ENCODE results near the gene FAM120B.

FAM120B gene

DNA sequence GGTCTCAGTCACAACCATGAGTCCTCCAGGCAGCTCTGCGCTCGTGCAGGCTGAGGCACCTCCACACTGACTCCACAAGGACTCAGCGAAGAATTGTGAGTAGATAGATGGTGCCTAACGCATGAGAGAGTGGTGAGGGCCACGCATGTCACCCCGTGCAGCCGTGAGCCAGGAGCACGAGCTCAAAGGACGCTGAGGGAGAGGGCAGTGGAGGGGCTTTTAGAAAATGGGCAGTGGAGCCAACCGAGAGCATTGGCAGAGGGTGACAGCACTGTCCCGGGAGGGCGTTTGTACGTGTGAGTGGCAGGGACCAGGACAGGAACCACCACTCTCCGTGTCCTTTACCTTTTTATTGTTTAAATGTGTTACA is 141.0 kb downstream of the FAM120B start:
- no peak for FAIRE-seq

- no peak for FAIRE-seq
These were observed 141.8 kb downstream of the FAM120B start for GRCh38 chr6:170448317-170448716.

DNA sequence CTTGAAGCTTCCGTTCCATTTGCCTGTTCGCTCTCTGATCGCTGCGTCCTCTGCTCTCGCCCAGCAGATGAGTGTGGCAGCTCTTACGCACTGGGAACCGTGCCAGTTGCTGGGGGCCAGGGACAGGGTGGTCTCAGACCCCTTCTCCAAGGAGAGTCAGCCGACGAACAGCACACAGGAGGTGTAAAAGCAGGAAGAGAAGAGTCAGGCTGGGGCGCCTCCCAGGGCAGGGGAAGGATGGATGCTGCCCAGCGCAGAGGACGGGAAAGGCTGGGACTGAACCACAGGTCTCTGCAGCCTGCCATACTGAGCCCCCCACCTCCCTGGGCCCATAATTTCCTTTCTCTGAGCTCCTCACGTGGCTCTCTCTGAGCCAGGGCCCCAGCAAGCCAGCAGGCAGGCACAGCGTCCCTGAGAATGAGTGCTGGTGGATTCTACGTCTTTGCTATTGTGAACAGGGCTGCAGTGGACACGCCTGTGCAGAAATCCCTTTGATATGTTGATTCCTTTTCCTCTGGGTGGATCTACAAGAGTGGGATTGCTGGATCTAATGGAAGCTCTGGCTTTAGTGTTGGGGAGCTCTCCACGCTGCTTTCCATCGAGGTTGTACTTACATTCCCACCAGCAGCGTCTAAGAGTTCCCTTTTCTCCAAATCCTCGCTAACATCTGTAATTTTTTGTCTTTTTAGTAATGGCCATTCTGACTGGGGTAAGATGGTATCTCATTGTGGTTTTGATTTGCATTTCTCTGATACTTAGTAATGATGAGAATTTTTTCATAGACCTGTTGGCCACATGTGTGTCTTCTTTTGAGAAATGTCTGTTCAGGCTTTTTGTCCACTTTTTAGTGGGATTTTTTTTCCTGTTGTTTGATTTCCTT is 142.4 kb downstream of the FAM120B start:
- FAIRE-seq = no peak

DNA sequence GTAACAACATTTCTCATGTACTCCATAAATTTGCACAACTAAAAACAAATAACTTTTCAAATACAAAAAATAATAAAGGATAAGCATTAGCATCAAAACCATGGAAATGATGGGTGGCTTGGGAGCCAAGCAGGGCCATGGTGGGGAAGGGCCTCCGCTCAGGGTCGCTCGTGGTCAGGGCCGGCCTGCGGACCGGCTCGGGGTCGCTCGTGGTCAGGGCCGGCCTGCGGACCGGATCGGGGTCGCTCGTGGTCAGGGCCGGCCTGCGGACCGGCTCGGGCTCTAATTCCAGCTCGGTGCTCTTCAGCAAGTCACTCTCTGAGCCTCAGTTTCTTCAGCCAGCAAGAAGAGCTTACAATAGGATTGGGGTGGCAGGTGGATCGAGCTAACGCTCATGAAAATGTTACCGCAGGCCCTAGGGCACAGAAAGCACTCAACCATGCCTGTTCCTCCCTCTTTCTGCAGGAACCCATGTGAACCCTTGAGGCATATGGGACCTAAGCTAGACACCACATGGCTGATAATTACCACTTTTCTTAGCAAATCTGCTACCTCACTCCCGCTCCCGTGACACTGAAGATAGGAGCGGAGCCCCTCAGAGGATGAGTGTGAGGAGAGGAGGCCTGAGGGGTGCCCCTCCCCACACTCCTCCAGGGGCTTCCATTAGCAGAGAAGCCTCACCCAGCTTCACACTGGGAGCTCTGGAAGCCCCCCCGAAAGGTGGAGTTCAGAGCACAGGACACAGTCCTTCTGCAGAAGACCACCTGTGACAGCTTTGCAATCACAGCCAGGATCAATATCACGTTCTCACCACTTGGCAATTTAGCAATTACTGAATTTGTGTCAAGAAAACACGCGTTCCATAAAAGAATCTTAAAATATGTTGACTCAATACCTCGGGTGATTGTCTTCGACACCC is 143.5 kb downstream of the FAM120B start:
- FAIRE-seq = no peak

DNA sequence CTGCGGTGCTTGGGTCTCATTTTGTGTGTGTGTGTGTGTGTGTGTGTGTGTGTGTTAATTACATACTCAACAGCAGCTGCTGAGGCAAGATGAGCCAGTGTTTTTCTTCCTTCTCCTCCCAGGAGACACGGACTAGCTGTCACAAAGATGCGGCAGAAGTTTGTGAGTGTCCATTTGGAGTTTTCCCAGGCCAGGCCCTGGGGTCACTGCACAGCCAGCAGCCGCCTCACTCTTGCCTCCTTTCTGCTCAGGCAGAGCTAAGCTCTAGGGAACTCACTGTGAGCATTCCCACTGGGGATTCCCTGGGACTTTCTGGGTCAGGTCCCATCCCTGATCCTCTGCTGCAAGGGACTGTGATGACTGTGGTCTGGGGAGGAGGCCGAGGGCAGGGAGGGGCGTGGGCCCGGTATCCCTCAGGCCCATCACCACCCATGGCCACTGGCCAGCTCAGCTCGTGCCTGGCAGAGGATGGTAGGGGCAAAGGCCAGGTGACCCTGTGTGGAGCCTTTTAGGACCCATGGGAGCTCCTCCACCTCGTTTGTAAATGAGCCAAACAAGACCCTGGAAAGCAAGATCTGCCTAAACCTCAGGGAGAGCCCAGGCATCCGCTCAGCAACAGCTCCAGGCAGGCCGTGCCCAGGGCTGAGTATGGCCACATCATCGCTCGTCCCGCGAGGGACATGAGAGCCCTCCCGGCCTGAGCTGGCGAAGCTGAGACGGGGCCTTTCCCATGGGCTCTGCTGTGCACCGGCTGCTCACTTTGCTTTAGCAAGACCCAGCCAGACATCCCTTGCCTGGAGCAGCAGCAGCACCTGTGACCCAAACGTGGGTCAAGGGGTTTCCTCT is 144.6 kb downstream of the FAM120B start:
- no peak for FAIRE-seq

GRCh38 chr6:170451762-170452651 is 145.4 kb downstream of the FAM120B start:
- FAIRE-seq = no peak

GRCh38 chr6:170452767-170453545 is 146.4 kb downstream of the FAM120B start:
- FAIRE-seq = no peak

DNA sequence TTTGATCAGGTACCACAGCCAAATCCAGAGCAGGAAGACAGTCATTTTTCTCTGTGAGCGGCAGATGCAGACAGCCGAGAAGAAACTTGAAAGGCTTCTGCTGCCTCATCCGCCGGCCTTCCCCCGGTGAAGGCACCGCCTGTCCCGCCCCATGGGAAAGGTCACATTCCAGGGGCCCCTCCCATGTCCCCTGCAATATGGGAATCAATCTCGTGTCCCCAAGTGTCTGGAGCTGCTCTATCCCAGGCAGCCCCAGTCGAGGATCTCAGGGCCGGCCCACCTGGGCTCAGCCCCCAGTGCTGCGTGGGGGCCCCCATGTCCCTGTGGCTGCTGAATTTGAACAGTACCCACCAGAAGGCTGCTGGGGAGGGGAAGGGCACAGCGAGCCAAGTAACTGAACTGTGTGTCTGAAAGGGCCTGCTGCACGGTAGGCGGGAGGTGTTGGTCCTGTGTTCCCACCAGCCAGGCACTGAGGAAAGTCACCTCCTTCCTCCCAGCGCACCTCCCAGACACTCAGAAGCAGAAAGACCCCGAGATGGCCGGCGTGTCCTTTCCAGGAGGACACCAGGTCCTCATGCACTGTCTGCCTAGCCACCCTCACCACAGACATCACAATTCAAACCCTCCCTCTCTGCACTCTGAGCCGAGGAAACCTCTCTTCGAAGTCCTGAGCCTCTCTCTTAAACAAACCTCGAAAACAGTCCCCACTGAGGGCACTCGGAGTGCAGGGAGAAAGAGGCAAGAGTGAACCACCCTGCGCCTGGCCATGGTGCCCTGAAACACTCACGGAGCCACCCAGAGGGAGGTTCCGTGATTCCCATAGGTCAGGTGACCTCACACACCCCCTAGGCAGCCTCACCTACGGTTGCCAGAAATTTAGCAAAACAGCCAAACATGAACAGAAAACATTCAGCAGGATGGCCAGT is 147.3 kb downstream of the FAM120B start:
- FAIRE-seq = no peak

DNA sequence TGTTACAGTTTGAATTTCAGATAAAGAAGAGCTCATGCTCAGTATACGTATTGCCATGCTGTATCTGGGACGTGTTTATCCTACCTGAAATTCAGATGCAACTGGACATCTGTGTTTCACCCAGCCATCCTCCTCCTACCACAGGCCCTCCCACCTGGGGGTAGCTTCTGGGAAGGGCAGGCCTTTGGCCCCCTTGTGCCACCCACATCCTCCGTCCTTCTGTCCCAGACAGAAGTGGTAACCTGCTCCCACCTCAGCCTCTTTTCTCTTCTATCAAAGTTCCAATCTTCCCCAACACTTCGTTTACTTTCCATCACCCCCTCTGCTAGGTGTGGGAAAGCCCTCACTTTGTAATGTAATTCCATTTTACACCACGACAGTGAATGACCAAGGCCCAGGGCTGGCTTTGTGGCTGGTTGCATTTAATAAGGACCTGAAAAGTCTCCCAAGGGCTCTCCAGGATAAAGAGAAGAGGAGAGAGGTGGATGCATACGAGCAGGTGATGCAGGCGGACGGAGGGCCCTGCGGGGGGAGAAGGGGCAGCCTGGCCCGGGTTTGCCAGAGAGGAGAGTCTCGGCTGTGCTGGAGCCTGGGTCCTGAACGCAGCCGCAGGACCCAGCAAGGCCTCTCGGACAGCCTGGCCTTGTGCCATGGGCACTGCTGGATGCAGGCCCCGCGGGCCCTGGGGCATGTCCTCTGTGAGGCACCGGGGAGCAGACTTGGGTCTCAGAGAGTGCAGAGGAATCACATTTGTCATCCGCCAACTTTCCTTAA is 148.1 kb downstream of the FAM120B start:
- FAIRE-seq = no peak

DNA sequence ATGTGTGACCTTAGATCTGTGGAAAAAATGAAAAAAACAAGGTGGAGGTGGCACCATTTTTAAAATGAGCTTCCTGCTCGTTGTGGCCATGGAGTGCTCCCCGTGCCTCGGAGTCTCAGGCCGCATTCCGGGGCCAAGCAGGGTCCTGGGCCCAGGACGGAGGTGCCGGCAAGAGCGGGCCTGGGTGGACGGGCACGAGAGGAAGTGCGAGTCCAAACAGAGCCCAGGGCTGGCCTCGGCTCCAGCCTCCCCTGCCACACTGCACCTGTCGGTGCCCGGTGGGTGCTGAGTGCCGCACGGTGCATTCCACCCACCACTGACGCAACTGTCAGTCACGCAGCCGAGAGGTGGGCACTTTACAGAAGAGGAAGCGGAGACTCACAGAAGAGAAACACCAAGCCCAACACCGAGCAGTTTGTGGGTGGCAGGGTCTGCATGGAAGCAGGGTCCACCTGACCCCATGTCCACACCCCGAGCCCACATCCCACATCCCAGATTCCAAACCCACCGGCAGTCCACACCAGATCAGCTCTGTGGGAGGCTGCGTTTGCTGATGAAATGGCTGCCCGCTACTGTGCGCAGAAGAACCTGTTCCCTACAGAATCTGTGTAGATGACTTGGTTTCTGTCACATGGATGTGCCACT is 148.9 kb downstream of the FAM120B start:
- no peak for FAIRE-seq

DNA sequence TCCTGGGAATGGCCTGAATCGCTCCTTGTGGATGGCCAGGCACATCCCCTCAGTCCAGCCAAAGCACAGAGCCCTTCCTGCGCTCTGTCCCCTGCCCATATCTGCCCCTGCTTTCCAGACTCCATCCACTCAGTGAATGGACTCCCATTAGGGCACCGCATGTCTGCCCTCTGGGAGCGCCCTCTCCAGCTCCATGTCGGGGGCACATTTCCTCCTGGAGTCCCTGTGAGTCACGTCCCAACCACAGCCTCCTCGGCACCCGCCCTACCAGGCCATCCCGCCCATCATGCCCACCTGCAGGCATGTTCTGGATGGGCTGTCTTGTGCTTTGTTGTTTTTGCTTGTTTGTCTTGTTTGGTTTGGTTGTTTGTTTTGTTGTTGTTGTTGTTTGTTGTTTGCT is 149.8 kb downstream of the FAM120B start:
- FAIRE-seq = no peak

Measured in G401.6 (cell line).